Measurements from ENCODE around the gene CYSLTR2. TPM values are rescaled to one million over a fixed set of nuclear protein-coding genes. Genes with fewer than 3 reads are reported as not detected.

CYSLTR2 gene
- total and polyA plus RNA-seq, 9 donors = 0.30 to 8.3 (median 2.1) TPM

- H3K27ac ChIP-seq = no peak overlapping the region
- TF ChIP-seq, protein P1, sequence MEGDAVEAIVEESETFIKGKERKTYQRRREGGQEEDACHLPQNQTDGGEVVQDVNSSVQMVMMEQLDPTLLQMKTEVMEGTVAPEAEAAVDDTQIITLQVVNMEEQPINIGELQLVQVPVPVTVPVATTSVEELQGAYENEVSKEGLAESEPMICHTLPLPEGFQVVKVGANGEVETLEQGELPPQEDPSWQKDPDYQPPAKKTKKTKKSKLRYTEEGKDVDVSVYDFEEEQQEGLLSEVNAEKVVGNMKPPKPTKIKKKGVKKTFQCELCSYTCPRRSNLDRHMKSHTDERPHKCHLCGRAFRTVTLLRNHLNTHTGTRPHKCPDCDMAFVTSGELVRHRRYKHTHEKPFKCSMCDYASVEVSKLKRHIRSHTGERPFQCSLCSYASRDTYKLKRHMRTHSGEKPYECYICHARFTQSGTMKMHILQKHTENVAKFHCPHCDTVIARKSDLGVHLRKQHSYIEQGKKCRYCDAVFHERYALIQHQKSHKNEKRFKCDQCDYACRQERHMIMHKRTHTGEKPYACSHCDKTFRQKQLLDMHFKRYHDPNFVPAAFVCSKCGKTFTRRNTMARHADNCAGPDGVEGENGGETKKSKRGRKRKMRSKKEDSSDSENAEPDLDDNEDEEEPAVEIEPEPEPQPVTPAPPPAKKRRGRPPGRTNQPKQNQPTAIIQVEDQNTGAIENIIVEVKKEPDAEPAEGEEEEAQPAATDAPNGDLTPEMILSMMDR (IDR thresholded peaks at IDR 0.05) = no peak
- no peak for TF ChIP-seq EP300 (IDR thresholded peaks at IDR 0.05)
- TF ChIP-seq POLR2A (IDR thresholded peaks at IDR 0.05) = no peak
- H3K27me3 ChIP-seq = no peaks in the 10 kb centered on the region
- H3K4me1 ChIP-seq (ENCODE audit: insufficient read depth) = peaks cover 12% of the 10 kb centered on the region
- DNase-seq = no peak
- H3K4me3 ChIP-seq = no peak overlapping the region
- no peaks in the 10 kb centered on the region for H3K36me3 ChIP-seq
- WGBS, 3 donors = 81 to 93% (median 87%) methylated on average over 3 of the region's 3 CpGs
- intact Hi-C loops (cut with DNase I) = no loop called here
- H3K9me3 ChIP-seq = no peaks in the 10 kb centered on the region
These were observed 20.0 kb upstream of the CYSLTR2 start for GRCh38 chr13:48633700-48634099.

DNA sequence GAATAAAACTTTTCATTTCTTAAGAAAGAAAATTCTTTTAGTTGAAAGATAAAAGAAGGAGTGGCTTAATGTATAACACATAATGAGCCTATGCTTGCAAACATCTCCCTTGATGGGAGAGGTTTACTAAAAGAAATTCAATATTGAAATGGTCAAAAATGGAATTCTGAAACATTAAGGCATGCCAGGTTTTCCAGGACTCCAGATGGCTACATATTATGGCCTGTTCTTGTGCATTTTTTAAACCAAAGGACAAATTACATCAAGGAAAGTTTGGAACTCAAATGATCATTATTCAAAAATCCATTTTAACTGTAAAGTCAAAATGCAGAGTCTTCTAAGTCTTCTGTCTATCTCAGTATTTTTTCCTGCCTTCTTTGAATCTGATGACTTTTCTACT is 19.1 kb upstream of the CYSLTR2 start:
- no peak for DNase-seq
- intact Hi-C loops (cut with DNase I) = no loop called here
- Histone ChIP-seq H3K27me3 (no peaks in the 10 kb centered on the region), H3K9me3 (no peaks in the 10 kb centered on the region), H3K4me3 (no peak overlapping the region), H3K36me3 (no peaks in the 10 kb centered on the region), H3K27ac (no peak overlapping the region), H3K4me1 (ENCODE audit: insufficient read depth) (peaks cover 12% of the 10 kb centered on the region)
- TF ChIP-seq EP300 (IDR thresholded peaks at IDR 0.05) (no peak), POLR2A (IDR thresholded peaks at IDR 0.05) (no peak)
- TF ChIP-seq, protein P1 (IDR thresholded peaks at IDR 0.05) = no peak

DNA sequence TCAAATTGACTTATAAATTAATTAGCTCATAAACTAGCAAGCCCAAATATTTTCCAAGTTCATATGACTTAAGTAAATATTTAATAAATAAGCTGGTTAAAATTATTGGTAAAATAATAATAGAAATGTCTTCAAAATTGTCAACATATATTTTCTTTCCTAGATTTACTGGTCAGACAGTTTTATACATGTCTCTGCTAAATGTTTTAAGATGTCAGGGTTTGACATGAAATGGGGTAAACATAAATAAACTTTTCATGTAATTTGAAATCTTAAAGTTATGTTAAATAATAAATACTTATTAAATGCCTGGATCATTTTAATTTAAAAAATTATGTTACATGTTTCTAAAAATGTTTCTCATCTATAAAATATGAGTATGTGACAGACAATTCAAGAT is 18.3 kb upstream of the CYSLTR2 start:
- no peak overlapping the region for H3K4me3 ChIP-seq
- no peaks in the 10 kb centered on the region for H3K36me3 ChIP-seq
- H3K4me1 ChIP-seq (ENCODE audit: insufficient read depth) = peaks cover 9% of the 10 kb centered on the region
- intact Hi-C loops (cut with DNase I) = no loop called here
- H3K27me3 ChIP-seq = no peaks in the 10 kb centered on the region
- TF ChIP-seq, protein P1 (IDR thresholded peaks at IDR 0.05) = no peak
- TF ChIP-seq POLR2A (IDR thresholded peaks at IDR 0.05) (no peak), EP300 (IDR thresholded peaks at IDR 0.05) (no peak)
- H3K27ac ChIP-seq = no peak overlapping the region
- no peak for DNase-seq
- H3K9me3 ChIP-seq = no peaks in the 10 kb centered on the region

DNA sequence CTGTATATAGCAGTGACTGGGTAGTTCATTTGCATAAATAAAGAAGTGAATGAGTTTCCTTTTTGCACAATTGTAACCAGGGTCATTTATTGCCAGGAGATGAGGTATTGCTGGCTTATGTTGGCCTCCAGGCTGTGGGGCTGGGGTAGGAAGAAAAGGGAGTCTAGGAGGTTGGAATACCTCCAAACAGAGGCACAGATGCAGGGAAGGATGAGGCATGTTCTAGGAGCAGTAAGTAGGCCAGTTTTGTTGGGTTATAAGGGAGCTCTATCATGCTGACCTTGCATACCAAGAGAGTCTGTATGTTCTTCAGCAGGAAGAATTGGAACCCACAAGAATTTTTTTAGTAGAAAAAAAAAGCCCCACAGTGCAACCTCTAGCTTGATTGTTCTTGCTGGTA is 17.2 kb upstream of the CYSLTR2 start:
- Histone ChIP-seq H3K27me3 (no peaks in the 10 kb centered on the region), H3K4me3 (no peak overlapping the region), H3K9me3 (no peaks in the 10 kb centered on the region), H3K36me3 (no peaks in the 10 kb centered on the region), H3K27ac (no peak overlapping the region), H3K4me1 (ENCODE audit: insufficient read depth) (peaks cover 4% of the 10 kb centered on the region)
- no peak for DNase-seq
- intact Hi-C loops (cut with DNase I) = no loop called here
- TF ChIP-seq POLR2A (IDR thresholded peaks at IDR 0.05) (no peak), EP300 (IDR thresholded peaks at IDR 0.05) (no peak)
- TF ChIP-seq, protein P1 (IDR thresholded peaks at IDR 0.05) = no peak

DNA sequence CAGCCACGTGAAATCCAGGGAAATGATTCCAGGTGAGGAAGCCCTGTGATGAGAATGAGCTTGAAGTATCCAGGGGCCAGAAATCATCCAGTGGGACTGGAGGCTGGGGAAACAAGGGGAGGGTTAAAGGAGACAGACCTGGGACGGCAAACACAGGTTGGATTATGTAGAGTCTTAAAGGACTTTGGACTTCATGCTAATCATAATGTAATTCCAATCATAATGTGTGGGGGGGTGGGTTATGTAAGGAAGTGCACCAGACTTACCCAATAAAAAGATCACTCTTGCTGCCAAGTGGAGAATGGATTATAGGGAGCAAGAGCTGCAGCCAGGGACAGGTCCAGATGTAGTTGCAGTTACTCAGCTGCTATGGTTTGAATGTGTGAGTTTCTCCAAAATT is 16.1 kb upstream of the CYSLTR2 start:
- no peaks in the 10 kb centered on the region for H3K27me3 ChIP-seq
- H3K4me1 ChIP-seq (ENCODE audit: insufficient read depth) = no peaks in the 10 kb centered on the region
- no peak overlapping the region for H3K27ac ChIP-seq
- no peaks in the 10 kb centered on the region for H3K9me3 ChIP-seq
- TF ChIP-seq EP300 (IDR thresholded peaks at IDR 0.05) (no peak), POLR2A (IDR thresholded peaks at IDR 0.05) (no peak)
- TF ChIP-seq, protein P1 (IDR thresholded peaks at IDR 0.05) = no peak
- intact Hi-C loops (cut with DNase I) = no loop called here
- H3K4me3 ChIP-seq = no peak overlapping the region
- no peak for DNase-seq
- WGBS, 3 donors = 61 to 64% (median 62%) methylated on average over 2 of the region's 2 CpGs
- H3K36me3 ChIP-seq = no peaks in the 10 kb centered on the region
